ENCODE data around the gene COMP.
"Not testable (repeated sequence)": the region's sequence is repeated elsewhere in the genome, so short reads cannot be mapped to it uniquely, and the experiment has no call there.

COMP gene

DNA sequence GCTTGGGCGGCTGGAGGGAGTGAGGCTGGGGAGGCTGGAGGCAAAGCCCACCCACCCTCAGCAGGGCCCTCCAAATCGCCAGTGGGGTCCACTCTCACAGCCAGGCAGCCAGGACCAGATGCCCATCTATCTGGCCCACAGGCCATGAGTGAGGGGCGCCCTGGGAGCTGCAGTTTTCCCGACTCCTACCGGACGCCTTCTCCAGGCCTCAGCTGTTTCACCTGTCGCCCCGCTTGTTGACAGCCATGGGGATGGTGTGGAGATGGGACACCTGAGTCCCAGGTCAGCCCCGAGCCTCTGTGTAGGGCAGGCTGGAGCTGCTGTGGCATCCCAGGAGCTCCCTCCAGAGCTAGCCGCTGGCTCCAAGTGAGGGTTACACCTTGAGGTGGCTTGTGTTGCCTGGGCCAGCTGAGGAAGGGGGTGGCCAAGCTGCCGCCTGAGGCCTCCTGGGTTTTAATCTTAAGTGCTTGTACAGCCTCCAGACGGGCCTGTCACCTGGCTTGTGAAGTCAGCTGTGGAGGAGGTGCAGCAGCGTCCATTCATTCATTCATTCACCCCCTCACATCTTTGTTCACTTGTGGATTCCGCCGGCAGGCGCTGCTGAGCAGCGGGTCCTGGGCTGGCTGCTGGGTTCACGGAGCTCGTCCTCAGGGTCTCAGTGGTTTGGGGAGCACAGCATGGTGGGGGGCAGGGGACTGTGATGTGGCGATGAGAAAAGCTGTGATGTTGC, 52.0 kb downstream of the COMP start:
- no peaks in the 10 kb centered on the region for H3K27me3 Mint-ChIP-seq
- peaks cover 3% of the 10 kb centered on the region for H3K4me1 Mint-ChIP-seq (ENCODE audit: low read depth)
- no peak overlapping the region for H3K27ac Mint-ChIP-seq
- no peaks in the 10 kb centered on the region for H3K9me3 Mint-ChIP-seq (ENCODE audit: low read depth)
- no peak overlapping the region for H3K4me3 Mint-ChIP-seq
- H3K36me3 Mint-ChIP-seq, result no peaks in the 10 kb centered on the region

DNA sequence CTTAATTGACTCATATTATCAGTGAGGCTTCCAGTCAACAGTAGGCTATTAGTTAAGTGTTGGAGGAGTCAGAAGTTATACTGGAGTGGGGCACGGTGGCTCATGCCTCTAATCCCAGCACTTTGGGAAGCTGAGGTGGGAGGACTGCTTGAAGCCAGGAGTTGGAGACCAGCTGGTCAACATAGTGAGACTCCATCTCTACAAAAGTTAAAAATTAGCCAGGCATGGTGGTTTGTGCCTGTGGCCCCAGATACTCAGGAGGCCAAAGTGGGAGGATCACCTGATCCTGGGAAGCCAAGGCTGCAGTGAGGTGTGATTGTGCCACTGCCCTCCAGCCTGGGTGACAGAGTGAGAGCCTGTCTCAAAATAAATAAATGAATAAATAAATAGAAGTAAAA, 53.2 kb downstream of the COMP start:
- H3K4me1 Mint-ChIP-seq (ENCODE audit: low read depth), result peaks cover 3% of the 10 kb centered on the region
- no peak overlapping the region for H3K4me3 Mint-ChIP-seq

DNA sequence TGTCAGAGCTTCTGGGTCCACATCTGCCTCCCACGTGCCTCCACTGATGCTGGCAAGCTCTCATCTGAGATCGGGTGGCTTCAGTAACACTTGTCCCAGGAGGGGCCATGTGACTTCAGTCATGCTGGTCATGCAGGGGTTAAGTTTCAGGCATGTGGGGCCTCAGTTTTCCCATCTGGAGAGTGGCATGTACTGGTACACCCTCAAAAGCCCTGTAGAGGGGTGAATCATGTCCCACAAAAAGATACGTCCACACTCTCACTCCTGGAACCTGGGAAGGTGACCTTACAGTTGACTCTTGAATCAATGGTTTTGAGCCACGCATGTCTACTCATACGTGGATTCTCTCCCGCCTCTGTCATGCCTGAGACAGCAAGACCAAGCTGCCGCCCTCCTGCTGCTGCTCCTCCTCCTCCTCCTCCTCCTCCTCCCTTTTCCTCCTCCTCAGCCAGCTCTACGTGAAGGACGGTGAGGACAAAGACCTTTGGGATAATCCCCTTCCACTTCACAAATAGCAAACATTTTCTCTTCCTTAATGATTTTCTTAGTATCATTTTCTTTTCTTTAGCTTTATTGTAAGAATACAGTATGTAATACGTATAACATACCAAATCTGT, 53.7 kb downstream of the COMP start:
- Mint-ChIP-seq H3K27me3 (no peaks in the 10 kb centered on the region), H3K9me3 (ENCODE audit: low read depth) (no peaks in the 10 kb centered on the region), H3K36me3 (no peaks in the 10 kb centered on the region), H3K27ac (no peak overlapping the region), H3K4me3 (no peak overlapping the region), H3K4me1 (ENCODE audit: low read depth) (peaks cover 3% of the 10 kb centered on the region)

More for the DNA sequence above, 53.2 kb downstream of the COMP start:
- Mint-ChIP-seq H3K27ac (no peak overlapping the region), H3K36me3 (no peaks in the 10 kb centered on the region), H3K9me3 (ENCODE audit: low read depth) (no peaks in the 10 kb centered on the region), H3K27me3 (no peaks in the 10 kb centered on the region)

DNA sequence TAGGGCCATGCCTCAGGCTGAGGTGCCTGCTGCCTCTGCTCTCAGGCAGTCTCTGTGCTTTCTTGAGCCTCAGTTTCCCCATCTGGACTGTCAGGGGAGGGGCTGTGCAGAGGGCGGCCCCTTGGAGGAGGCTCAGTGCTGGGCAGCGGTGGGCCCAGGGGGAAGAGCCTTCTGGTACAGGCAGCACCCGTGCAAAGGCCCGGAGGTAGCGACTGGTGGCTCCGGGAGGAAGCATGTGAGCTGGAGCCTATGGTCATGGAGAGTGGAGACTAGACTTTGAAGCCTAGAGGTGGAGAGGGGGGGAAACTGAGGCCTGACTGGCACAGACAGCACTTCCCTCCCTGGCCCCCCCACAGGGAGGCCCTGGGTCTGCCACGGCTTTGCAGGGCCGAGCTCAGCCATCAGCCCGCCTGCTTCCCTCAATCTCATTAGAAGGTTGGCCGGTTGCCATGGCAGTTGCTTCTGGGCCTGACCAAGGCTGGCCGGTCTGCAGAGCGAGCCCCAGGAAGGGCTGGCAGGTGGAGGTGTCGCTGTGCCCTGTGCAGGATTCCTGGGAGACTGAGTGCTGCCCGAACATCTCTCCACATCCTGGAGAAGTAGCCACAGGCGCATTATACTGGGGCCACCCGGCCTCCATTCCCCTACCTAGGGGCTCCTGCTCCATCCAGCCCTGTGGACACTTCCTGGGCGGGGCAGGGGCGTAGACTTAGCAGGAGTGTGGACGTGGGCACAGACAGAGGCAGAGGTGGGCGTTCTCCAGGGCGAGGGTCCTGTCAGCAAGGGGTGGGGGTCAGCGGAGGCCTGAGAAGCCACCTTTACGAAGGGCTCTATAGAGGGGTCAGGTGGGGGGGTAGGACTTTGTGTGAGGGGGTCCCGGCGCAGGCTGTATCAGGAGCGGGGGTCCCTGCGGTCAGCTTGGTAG, 54.4 kb downstream of the COMP start:
- Mint-ChIP-seq H3K9me3 (ENCODE audit: low read depth) (no peaks in the 10 kb centered on the region), H3K36me3 (no peaks in the 10 kb centered on the region), H3K4me3 (no peak overlapping the region)

DNA sequence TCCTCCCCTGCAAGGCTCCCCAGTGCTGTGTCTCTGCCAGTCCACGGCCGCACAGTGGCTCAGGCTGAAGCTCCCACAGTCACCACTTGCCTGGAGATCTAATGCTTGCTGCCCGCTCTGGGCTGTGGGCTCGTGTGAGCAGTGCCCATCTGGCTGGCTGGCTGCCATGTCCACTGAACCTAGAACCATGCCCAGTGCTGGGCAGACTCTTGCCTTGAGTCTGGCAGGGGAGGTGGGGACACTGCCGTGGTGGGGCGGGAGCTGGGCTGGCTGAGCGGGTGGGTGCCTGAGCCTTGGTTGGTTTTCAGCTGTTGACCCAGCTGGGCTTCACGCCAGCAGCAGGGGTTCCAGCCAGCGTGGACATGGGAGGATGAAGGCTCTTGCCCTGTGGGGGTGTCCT, 55.4 kb downstream of the COMP start:
- H3K36me3 Mint-ChIP-seq, result no peaks in the 10 kb centered on the region
- no peaks in the 10 kb centered on the region for H3K27me3 Mint-ChIP-seq
- H3K27ac Mint-ChIP-seq, result no peak overlapping the region
- H3K4me1 Mint-ChIP-seq (ENCODE audit: low read depth), result peaks cover 3% of the 10 kb centered on the region
- no peak overlapping the region for H3K4me3 Mint-ChIP-seq
- H3K9me3 Mint-ChIP-seq (ENCODE audit: low read depth), result no peaks in the 10 kb centered on the region

More for the DNA sequence above, 54.4 kb downstream of the COMP start:
- Mint-ChIP-seq H3K4me1 (ENCODE audit: low read depth) (peaks cover 3% of the 10 kb centered on the region), H3K27me3 (no peaks in the 10 kb centered on the region), H3K27ac (no peak overlapping the region)

DNA sequence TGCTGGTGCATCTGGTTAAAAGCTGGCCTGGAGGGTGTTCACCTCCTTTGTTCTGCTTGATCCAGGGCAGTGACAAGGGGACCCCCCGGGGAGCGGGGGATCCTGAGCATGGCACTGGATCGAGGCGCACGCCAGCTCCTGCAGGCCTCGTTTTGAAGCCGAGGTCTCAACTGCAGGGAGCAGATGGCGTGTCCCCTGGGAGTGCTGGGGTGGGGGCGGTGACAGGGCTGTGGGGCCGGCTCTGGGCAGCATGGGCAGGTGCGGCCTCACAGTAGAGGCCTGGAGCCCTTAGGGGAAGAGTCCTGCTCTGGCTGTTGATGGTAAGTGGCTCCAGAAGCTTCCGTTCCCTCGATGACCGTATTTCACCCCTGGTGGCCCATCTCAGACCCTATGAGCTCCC, 55.8 kb downstream of the COMP start:
- Mint-ChIP-seq H3K9me3 (ENCODE audit: low read depth) (no peaks in the 10 kb centered on the region), H3K36me3 (no peaks in the 10 kb centered on the region), H3K27ac (no peak overlapping the region), H3K4me3 (no peak overlapping the region), H3K4me1 (ENCODE audit: low read depth) (peaks cover 3% of the 10 kb centered on the region), H3K27me3 (no peaks in the 10 kb centered on the region)

DNA sequence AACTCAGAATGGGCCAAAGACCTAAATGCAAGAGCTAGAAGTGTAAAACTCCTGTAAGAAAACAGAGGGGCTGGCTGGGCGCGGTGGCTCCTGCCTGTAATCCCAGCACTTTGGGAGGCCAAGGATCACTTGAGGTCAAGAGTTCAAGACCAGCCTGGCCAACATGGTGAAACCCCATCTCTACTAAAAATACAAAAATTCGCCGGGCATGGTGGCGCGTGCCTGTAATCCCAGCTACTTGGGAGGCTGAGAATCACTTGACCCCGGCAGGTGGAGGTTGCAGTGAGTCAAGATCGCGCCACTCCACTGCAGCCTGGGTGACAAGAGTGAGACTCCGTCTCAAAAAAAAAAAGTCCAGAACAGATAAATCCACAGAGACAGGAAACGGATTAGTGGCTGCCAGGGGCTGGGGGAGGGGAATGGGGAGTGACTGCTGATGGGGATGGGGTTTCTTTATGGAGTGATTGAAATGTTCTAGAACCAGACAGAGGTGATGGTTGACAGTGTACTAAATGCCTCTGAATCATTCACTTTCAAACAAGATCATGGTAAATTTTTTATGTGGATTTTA, 57.3 kb downstream of the COMP start:
- not testable (repeated sequence) for H3K36me3 Mint-ChIP-seq; H3K4me3 Mint-ChIP-seq; H3K27me3 Mint-ChIP-seq; H3K27ac Mint-ChIP-seq; H3K9me3 Mint-ChIP-seq (ENCODE audit: low read depth); H3K4me1 Mint-ChIP-seq (ENCODE audit: low read depth)

DNA sequence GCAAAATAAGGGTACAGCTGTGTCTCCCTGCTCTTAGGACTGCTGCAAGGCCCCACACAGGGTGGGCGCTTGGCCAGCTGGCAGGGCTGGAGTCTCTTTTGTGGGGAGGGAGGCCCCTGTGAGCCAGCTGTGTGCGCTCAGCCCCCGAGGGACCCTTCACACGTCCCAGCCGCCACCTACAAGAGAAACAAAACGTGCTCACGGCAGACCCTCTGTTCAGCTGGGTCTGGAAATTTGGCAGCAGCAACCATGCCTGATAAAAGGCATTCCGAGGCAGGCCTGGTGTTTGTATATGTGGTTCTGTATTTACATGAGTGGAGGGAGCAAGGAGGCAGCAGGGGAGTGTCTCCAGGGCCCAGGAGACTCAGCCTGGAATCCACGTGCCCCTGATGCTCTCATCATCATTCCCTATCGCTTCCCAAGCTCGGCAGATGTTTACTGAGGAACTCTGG, 57.9 kb downstream of the COMP start:
- H3K27ac Mint-ChIP-seq, result no peak overlapping the region
- peaks cover 3% of the 10 kb centered on the region for H3K4me1 Mint-ChIP-seq (ENCODE audit: low read depth)
- H3K27me3 Mint-ChIP-seq, result no peaks in the 10 kb centered on the region
- no peaks in the 10 kb centered on the region for H3K36me3 Mint-ChIP-seq
- no peak overlapping the region for H3K4me3 Mint-ChIP-seq
- no peaks in the 10 kb centered on the region for H3K9me3 Mint-ChIP-seq (ENCODE audit: low read depth)
